PFSK-1 (cell line): ENCODE data around the gene CAPN3.

ENCODE experiments used
- FOXP2 ChIP-seq: optimal IDR thresholded peaks from 2 replicates; pipeline ENCODE3; 2011; ENCODE audit warnings: borderline replicate concordance, control low read depth, inconsistent platforms; ENCODE audit not compliant: insufficient read depth; ENCODE audit errors: extremely low read length, extremely low read depth
- POLR2AphosphoS5 ChIP-seq: IDR thresholded peaks from 2 replicates; pipeline ENCODE4 v1.6.1; 2012; ENCODE audit warnings: low read depth, mild to moderate bottlenecking, control low read depth, low read length, moderate library complexity
- SIN3A ChIP-seq: IDR thresholded peaks from 2 replicates; pipeline ENCODE4 v1.6.1; 2012; ENCODE audit warnings: mild to moderate bottlenecking, low read length, moderate library complexity, borderline replicate concordance; ENCODE audit not compliant: insufficient read depth
- TAF1 ChIP-seq: IDR thresholded peaks from 2 replicates; pipeline ENCODE4 v1.6.1; 2012; ENCODE audit warnings: low read length, control low read depth, borderline replicate concordance; ENCODE audit not compliant: insufficient read depth
- TF ChIP-seq, protein P1 (sequence below), 2 experiments: IDR thresholded peaks; 2 replicates each; pipeline versions ENCODE4 v1.6.1 to v1.8.0; 2011 to 2012; ENCODE audit warnings: low read depth in 2 of 2, low read length in 2 of 2, control low read depth in 1 of 2, inconsistent platforms in 1 of 2, mild to moderate bottlenecking in 1 of 2, moderate library complexity in 1 of 2; ENCODE audit not compliant: insufficient read depth in 1 of 2

The CAPN3 gene

DNA sequence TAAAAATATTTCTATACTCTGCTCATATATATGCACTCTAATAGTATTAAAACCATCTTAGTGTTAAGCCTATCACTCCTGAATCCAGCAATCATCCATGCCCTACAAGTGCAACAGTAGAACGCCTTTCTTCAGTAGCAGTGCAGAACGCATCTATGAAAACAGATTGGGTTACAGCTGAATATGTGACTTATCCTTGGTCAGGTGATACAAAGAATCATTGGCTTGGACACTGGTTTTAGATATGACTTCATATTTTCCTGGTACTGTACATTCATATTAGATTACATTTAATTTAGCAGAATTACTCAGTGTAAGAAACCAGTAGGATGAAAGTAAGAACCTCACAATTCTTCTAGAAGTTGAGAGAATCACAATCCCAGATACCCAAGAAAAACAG, 88.3 kb downstream of the CAPN3 start:
- no peak for TF ChIP-seq TAF1
- TF ChIP-seq FOXP2 = no peak
- TF ChIP-seq POLR2AphosphoS5 = no peak
- TF ChIP-seq, protein P1, sequence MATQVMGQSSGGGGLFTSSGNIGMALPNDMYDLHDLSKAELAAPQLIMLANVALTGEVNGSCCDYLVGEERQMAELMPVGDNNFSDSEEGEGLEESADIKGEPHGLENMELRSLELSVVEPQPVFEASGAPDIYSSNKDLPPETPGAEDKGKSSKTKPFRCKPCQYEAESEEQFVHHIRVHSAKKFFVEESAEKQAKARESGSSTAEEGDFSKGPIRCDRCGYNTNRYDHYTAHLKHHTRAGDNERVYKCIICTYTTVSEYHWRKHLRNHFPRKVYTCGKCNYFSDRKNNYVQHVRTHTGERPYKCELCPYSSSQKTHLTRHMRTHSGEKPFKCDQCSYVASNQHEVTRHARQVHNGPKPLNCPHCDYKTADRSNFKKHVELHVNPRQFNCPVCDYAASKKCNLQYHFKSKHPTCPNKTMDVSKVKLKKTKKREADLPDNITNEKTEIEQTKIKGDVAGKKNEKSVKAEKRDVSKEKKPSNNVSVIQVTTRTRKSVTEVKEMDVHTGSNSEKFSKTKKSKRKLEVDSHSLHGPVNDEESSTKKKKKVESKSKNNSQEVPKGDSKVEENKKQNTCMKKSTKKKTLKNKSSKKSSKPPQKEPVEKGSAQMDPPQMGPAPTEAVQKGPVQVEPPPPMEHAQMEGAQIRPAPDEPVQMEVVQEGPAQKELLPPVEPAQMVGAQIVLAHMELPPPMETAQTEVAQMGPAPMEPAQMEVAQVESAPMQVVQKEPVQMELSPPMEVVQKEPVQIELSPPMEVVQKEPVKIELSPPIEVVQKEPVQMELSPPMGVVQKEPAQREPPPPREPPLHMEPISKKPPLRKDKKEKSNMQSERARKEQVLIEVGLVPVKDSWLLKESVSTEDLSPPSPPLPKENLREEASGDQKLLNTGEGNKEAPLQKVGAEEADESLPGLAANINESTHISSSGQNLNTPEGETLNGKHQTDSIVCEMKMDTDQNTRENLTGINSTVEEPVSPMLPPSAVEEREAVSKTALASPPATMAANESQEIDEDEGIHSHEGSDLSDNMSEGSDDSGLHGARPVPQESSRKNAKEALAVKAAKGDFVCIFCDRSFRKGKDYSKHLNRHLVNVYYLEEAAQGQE (IDR thresholded peaks at IDR 0.05; ENCODE audit: insufficient read depth in 1 of 2, low read depth in 2 of 2, low read length in 2 of 2) = no peak
- no peak for TF ChIP-seq SIN3A

DNA sequence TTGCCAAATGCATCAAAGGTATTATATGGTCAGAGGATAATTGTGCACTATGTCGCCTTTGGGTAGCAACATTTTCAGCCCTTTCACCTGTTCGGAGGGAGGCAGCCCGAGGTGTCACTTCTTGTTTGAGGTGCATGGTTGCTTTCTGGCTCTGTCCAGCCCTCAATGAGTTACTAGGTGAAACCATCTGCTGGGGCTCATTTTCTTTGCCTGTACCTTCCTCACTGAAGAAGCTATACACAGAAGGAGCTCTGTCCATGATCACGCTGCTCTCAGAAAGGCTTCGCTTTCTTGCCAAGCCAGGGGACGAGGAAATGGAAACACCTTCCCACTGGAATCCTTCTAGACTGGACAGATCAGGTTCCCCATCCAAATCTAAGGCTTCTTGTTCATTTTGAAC, 89.0 kb downstream of the CAPN3 start:
- no peak for TF ChIP-seq FOXP2
- no peak for TF ChIP-seq POLR2AphosphoS5
- no peak for TF ChIP-seq SIN3A
- TF ChIP-seq TAF1 = no peak
- TF ChIP-seq, protein P1 (IDR thresholded peaks at IDR 0.05; ENCODE audit: insufficient read depth in 1 of 2, low read depth in 2 of 2, low read length in 2 of 2) = no peak

DNA sequence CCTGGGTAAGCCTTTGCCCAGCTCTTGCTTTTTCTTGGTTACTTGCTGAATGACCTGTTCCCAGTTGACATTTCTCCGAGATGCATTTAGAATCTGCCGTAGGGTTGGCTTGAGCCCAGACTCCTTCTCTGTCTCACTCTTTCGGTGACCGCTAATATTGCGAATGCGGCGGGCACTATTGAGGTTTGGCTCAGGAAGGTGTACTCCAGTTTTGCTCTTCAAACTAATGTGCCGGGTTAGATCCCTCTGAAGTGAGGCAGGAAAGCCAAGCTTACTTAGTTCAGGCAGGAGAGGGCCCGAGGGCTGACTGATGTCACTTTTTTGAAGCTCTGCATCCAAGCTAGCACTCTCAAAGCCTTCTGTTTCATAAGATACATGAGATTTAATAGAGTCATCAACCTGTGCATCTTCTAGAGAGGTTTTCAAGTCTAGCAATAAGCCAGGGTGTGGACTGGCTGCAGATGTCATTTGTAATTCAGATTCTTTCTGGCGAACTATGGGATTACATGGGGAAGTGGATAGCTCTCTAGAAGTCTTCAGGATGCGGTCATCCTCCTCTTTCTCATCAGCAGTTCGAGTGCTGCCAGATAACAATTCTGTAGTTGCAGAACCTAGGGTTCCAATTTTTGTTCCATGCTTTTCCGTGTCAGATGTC, 90.6 kb downstream of the CAPN3 start:
- TF ChIP-seq SIN3A (no peak), TAF1 (no peak), POLR2AphosphoS5 (no peak), FOXP2 (no peak)
- TF ChIP-seq, protein P1 (IDR thresholded peaks at IDR 0.05; ENCODE audit: insufficient read depth in 1 of 2, low read depth in 2 of 2, low read length in 2 of 2) = no peak

DNA sequence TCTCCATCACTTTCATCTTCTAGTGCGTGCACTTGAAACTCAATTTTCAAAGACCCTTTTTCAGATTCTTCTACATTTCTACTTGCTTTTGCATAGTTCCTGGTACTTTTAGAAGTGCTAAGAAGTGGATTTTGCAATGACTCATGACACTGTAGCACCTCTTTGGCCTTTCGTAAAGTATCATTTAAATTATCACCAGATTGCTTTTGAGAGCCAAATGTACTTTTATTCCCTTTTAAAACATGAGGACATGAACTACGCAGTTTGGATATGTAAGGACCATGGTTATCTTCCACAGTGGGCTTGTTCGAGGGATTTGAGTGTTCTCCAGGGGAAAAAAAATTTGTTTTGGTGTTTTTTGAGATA, 91.1 kb downstream of the CAPN3 start:
- TF ChIP-seq, protein P1 (IDR thresholded peaks at IDR 0.05; ENCODE audit: insufficient read depth in 1 of 2, low read depth in 2 of 2, low read length in 2 of 2) = no peak
- TF ChIP-seq SIN3A (no peak), FOXP2 (no peak), TAF1 (no peak), POLR2AphosphoS5 (no peak)

DNA sequence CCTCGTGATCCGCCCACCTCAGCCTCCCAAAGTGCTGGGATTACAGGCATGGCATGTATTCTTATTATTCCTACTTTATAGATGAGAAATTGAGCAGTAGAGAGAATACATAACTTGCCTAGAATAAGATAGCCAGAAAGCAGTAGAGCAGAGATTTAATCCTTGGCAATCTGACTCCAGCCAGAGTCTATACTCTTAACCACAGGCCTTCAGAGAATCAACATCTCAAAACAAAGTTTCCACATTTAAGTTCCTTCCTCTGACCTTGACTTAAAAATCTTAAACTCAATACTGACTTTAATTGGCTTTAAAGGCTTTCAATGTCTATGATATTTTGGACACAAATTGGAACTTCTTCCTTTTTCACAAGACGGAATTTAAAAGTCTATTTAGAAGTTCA, 94.5 kb downstream of the CAPN3 start:
- TF ChIP-seq POLR2AphosphoS5 (no peak), TAF1 (no peak), SIN3A (no peak), FOXP2 (no peak)
- TF ChIP-seq, protein P1 (IDR thresholded peaks at IDR 0.05; ENCODE audit: insufficient read depth in 1 of 2, low read depth in 2 of 2, low read length in 2 of 2) = no peak
